NCI-H187 (cell line): ENCODE data around the gene MAN1A1.
"Not testable (repeated sequence)": the region's sequence is repeated elsewhere in the genome, so short reads cannot be mapped to it uniquely, and the experiment has no call there.

Source experiments
- DNase-seq, 2 experiments: peaks; one replicate each; lab custom pipeline; 2025; lab: John Stamatoyannopoulos, UW

The MAN1A1 gene

DNA sequence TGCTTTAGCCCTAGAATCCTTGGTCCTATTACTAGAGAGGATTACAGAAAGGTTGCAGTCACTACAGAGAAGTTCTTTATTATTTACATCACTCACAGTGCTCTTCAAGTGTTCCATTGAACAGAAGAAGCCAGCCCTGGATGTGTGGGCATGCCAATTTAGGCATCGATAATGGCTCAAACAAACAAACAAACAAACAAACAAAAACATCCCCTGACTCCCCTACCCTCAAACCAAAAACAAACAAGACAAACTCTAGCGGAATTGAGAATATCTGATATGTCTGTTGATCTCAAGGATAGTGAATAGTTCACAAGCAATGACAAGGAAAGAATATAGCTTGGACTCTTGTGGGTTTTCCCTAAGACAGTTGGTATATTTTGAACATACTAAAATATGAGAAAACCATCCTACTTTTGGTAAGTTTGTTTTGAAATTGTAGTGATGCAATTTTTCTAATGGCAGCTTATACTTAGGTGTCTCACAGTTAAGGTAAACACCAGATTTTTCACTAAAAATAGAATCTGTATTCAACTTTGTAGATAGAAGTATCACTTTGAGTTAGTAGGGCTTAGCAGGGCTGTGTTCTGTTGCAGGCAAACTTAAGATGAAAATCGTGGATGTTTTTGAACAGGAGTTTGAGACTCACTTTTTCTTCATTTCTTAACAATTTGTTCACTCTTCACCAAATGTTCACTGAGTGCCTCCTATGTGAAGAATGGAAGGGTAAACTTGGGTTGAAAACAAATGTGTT lies 178.3 kb downstream of the MAN1A1 start:
- no peak for DNase-seq

DNA sequence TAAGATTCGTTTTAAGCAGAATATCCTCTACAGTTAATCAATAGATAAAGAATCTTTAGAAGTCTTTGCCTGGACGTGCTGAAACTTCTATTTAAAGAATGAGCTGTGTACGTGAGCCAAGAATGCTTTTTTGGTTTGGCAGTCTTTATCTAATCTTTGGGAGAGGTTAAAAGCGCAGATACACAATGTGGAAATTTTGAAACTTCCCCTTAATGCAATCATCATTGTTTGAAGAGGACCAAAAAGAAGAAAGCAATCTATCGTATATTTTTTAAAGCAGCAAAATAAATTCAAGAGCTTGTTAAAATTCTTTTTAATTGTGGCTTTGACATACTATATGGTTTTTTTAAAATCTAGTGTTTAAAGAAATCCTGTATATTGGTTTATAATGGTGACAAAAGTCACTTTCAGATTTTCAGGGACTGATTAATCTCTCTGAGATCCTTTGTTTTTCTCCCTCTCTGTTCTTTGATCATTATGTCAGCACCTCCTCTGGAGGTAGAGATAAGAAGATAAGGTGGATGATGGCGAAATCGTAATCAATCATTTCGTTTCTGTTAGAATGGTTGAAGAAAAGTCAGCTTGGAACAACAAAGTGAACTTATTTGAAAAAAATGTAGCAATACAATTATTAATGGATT lies 179.0 kb downstream of the MAN1A1 start:
- no peak for DNase-seq

DNA sequence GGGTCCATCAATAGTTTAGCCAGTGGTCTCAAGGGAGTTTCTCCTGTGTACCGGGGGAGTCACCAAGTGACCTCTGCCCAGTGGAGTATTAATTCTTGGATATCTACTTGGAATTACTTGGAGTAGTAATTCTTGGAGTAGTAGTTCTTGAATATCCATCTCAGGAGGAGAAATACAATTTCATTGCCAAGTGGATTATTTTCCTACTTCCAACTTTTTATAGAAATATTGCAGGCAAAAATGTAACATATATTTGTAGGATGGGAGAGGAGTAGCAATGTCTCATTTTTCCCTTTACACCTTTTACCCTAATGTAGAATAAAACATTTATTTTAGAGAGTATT lies 179.5 kb downstream of the MAN1A1 start:
- DNase-seq: no peak

DNA sequence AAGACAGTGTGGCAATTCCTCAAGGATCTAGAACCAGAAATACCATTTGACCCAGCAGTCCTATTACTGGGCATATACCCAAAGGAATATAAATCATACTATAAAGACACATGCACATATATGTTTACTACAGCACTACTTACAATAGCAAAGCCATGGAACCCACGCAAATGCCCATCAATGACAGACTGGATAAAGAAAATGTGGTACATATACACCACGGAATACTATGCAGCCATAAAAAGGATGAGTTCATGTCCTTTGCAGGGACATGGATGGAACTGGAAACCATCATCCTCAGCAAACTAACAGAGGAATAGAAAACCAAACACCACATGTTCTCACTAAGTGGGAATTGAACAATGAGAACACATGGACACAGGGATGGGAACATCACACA lies 180.2 kb downstream of the MAN1A1 start:
- not testable (repeated sequence) for DNase-seq

DNA sequence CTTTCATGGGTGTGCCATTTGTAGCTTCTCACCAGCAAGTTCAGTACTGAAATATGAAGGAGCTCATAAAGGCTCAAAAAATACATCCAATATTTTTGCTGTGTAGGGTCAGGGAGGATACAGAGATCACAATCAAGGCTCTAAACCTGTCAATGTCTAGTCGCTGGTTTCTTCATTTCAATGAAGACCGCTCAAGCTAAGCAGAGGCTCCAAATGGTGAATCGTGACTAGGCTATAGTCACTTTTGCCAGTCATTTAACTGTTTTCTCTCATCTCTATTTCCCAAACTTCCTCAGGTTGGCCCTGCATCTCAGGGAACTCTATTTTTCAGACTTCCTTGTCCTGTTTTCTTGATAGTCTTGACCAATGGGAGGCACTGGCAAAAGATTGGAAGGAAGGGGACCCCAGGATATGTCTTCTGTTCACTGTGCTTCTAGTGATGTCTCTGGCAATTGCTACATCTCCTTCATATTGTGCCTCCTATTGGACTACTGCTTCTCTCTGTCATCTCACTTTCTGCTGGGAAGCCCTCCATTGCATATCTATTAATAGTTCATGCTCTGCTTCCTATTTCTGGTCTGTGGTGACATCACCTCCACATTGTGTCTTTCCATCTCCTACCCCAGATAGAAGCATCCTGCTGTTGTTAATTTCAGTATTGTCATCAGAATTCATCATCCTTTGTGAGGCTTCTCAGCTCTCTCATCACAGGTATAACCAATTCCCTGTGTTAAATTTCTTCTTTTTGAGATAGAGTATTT lies 183.4 kb downstream of the MAN1A1 start:
- no peak for DNase-seq

DNA sequence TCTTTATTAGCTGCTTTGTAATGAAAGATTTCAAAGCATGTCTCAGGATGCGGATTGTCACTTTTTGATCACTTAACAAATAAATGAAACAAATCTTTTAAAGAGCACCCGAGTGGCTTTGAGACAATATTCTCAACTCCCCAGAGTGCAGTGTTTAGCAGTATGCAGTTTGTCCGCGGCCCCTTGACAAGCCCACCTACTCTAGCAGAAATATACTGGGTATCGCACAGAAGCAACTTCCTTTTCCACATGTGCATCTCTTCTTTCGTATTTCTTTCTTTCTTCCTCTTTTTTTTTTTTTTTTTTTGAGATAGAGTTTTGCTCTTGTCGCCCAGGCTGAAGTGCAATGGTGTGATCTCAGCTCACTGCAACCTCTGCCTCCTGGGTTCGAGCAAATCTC lies 186.6 kb downstream of the MAN1A1 start:
- DNase-seq: no peak

DNA sequence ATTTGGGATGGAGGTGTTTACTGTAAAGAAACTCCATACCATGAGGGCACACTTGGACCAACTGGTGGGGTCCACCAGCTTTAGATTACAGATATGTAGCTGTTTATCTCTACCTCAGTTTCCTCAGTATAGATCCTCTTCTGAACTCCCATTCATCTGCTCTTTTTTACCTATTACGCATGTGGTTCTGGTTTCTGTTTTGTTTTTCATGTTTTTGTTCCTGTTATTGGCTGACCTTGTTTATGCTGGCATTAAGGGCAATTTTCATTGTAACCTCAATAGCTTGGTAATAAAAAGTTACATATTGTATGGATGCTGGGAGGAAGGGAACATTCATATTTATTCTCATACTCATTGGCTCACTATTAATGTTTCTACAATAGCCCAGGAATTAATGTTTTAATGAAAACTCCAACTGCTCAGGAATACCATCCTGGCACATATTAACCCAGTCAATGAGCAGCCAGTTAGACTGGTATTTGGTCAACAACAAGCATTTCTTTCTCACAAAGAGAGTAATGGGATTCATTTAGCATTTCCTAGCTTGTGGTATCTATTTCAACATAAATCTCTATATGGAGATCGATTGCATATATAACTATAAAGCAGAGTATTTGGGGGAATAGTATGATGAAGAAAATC lies 187.3 kb downstream of the MAN1A1 start:
- no peak for DNase-seq

DNA sequence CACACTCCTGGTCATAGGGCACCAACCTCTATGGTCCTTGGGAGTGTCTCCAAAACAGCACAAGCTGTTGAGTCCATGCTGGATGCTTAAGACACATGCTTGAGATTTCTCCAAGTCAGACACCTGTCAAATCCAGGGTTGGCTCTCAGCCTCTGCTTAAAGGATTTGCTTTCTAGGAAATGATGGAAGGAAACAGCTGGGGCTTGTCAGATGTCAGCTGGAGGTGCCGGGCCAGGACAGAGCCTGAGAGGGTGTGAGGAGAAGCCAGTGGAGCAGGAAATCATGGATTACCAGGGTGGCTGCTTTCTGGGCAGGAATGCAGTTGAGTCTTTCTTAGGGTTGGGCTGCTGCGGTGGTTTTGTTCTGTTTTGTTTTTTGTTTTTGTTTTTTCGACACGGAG lies 188.1 kb downstream of the MAN1A1 start:
- no peak for DNase-seq

DNA sequence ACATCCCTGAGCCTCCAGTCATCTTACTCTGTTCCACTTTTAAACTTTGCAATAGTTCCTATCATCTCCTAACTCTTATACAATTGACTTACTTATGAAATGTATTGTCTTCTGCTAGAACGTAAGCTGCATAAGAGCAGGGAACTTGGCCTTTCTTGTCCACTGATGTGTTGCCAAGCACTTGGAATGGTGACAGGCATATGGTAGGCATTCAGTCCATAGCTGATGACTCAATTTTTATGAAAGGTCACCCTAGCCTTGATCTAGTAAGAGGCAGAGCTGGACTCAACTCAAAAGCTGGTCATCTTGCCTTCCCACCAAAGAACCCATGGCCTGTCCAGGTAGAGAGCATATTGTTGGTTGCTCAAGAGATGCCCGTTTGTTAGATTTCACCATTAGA lies 188.7 kb downstream of the MAN1A1 start:
- no peak for DNase-seq

DNA sequence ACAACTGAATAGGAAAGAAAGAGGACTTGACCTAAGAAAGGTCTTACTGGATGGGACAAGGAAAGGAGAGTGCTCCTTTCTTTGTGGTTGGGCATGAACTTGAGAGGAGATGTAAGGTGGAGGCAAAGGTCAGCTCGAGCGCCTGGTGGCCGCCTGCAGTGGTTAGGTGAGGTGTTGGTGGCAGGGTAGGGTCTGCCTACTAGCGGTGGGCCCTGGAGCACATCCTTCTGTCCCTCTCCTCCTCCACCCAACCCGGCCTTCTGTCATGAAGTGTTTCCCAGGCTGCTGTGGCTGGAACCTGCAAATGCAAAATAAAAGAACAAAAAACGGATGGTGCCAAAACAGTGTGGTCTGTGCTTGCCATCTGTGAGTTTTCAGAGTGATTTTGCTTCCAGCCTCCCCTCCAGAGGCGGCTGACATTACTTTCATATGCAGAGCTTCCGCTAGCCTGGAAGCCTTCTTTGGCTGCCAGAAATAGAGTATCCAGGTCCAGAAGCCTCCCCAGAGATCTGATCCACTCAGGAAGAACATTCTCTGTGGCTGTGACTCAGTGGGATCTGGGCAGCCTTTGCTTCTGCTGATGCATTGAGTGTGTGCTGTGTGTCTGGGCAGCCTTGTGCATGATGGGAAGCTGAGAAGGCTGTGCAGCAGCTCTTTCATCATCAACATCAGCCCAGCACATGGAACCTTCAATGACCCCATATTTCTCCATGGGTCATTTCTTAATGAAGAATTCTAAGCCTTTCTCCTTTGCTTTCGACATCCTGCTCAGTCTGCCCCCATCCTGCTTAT lies 191.3 kb downstream of the MAN1A1 start:
- DNase-seq: no peak

DNA sequence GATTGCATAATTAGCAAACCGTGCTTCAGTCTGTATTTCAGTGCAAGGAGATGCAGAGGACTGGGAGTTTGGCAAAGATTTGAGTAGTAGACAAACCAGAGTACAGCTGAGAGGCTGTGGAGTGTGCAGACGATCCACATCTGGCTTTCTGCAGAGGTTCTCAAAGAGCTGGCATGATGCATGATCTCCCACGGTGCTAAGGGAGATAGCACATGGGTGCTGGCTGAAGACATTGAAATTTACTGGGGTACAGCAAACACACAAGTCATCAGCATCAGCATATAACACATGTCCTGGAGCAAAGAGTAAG lies 192.1 kb downstream of the MAN1A1 start:
- DNase-seq: no peak

DNA sequence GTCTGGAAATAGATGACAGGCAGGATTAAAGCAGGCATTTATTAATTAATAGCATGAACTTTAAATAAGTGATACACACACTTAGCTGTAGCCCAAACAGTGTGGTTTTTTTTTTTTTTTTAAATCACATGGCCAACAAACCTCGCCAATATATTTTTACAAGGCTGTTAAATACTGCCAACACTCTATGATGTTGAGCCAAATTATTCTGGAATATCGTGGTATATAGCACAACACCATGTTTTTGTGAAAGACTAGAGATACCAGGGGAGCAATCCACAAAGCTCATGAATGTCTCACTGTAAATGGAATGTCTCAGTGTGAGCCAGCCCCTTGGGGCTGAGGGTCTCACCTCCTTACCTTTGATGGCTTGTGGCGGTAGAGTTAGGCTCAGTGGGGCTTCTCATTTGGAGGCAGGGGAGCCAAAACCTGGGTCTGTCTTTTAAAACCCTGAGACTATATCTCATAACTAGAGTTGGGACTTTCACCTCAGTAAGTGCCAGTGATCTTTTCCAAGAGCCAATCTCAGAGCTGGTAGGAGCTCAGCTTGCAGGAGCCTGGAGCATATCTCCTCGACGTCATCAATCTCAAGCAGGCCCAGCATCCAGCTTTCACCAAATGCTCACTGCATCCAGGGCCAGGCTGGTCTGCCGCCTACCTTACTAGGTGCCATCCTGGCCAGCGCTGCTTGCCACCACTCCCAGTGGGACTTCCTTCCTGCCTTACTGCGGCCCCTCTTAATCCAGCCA lies 192.6 kb downstream of the MAN1A1 start:
- DNase-seq: no peak

DNA sequence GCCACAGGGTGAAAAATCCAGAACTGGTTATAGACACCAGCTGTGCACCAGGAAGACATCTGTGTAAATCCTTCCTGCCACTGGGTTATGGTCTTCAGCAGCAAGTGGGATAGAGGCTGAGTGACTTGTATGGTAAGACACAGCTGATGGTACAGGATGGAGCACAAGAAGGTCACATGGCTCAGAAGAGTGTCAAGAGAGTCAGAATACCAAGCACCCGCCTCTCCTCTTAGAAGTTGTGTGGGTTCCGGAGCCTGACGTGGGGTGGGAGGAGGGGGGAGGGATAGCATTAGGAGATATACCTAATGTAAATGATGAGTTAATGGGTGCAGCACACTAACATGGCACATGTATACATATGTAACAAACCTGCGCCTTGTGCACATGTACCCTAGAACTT lies 193.5 kb downstream of the MAN1A1 start:
- DNase-seq: not testable (repeated sequence)

DNA sequence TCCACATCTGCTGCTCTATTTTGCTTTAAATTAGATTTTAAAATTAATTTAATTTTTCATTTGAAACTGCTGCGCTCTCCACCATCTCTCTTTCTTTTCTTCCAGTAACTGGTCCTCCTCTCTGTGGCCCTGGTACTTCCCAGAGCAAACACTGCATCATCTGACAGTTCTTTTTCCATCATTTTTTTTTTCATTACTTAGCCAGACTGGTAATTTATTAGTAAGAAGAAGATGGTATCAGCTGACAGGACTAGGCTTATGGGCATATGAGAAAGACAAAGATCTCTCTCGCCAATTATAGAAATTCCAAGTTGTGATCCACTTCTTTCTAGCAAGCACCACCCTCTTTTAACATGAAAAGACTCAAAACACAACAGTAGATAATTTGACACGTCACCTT lies 197.4 kb downstream of the MAN1A1 start:
- no peak for DNase-seq

DNA sequence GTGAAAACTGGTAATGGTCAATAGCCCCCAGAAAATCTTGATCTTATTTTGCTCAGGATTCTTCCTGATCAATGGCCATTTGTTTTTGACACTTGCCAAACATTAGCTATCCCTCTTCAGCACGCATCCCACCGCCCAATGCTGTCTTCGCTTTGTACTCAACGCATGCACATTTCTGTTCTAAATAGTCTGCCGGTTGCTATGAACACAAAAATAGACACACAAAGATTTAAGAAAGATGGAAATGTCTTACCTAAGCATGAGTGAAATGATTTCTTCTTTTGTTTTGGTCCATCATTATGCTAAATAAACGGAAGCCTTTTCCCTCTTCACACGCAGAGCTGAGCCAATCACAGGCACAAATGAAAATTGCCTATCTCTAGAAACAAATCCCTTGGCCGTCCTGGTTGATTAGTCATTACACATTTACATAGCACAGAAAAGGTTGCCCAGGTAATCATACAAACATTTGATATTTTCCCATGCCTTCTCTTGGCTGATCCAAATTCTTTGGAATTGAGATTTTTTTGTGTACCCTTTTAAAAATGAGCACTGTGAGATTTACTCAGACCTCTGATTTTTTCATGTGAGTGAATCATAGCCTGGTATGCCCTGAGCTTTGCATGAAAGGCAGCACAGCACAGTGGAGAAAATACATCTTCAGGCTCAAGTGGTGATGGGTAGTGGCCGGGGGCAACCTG lies 200.6 kb downstream of the MAN1A1 start:
- DNase-seq: no peak

DNA sequence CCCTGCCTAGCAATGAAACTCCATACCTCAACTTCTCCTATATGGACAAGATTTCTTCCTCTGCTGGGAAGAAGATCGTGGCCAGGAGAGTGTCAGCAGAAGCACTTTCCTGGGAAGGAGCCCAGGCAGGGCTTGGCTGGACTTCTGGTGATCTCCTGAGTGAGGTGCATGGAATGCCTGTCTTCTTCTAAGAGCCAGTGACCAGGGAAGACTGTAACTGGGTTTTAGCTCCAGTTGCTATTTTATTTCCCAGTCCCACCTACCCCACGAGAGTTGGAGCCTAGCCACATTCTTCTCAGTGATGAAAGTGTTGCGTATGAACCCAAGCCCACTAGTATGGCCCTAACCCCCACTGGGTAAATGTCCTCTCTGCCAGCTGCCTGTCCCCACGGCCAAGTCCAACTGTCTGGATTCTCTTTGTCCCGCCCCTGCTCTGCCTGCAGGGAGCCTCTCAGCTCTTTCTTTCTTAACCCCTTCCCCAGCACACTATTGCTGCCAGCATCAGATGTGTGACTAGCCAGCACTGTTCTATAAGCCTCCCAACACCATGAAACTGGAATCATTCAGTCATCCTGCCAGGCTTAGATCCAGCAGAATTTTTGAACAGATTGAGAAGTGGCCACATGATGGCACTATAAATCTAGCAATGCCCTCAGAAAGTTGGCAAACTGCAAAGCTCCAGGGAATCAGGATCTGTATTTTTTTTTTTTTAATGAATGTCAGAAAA lies 201.3 kb downstream of the MAN1A1 start:
- no peak for DNase-seq

DNA sequence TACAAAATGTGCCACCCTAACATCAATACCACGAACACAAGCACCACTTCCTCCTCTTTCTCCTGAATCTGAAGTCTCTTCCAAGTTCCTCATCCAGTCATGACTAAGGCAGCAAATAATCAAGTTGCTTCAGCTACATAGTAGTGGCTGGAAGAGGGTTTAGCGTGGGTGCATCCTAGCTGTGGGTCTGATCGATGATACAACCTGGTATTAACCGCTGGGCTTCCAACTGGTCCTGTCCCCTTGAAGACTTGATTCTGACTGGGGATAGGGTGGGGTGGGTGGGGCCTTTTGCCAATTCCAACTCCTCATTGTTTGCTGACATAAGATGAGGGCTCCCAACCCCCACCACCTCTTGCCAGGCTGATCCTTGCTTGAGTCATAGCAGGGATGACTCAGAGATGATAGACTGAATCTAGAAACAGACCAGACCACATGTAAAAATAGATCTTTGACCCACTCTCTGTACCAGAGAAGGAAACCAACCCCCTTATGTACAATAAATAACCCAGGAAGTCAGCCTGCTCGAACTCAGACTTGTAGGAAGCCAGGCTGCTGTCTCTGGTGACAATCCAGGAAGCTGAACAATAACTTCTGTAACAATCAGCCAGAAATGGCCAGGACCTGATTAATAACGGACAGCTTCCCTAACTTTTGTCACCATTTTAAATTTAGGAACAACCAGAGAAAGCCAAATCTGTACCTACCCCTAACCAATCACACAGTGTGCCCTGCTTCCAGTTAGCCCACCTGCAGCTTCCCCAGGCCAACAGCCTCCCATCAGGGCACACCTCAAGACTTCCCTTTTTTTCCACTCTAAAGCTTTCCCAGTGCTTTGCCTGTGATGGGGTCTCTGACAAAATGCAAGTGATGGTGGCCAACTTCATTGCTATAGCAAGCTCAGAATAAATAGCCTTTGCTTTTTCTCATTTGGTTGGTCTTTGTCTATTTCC lies 202.2 kb downstream of the MAN1A1 start:
- no peak for DNase-seq

DNA sequence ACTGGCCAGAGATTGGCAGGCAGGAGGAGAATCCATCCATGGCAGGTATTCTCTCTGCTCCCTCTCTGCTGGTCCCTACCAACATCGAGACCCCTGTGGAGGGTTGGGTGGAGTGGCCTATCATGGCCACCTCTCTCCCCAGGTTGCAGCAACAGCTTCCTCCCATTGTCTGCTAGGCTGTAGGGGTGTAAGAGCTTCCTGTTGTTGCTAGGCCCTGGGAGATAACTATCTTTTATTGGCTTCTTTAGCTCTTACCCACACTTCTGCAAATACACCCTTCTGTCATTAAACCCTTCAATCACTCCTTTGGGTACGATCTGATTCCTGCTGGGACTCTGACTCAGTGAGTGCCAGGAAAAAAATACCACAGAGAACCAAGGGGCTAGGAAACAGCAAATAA lies 204.4 kb downstream of the MAN1A1 start:
- DNase-seq: no peak

DNA sequence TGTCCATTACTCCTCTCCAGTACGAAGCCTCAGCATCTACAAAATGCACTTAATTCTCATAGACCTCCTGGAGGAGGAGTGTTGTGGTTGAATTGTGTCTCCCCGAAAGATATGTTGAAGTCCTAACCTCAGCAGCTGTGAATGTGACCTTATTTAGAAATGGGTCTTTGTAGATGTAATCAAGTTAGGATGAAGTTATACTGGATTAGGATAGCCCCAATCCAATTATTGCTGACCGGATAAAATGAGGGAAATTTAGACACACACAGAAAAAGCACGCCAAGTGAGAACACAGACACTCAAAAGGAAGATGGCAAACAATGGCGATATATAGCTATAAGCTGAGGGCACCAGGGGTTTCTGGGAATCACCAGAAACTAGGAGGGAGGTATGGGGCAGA lies 206.9 kb downstream of the MAN1A1 start:
- DNase-seq: no peak
